Endothelial cell of umbilical vein (primary cell): Measurements from ENCODE around the gene RPL18. TPM values are rescaled to one million over a fixed set of nuclear protein-coding genes. Genes with fewer than 3 reads are reported as not detected.

Source experiments
- BruUV-seq: library from RNA; stranded (reverse); fragments of 400-500 nt; replicated peaks from 2 replicates; lab custom pipeline; 2021; lab: Mats Ljungman, UMichigan
- CTCF ChIA-PET: fragments of 300-600, 350-600 bp; sonication (Branson Sonifier 250); formaldehyde crosslinking; loops from one replicate; lab custom pipeline; 2021; ENCODE audit warnings: antibody characterized with exemption, inconsistent platforms; lab: Charles Lee
- POLR2A ChIA-PET: fragments of 300-600, 350-600 bp; sonication (Branson Sonifier 250); formaldehyde crosslinking; loops from one replicate; lab custom pipeline; 2021; ENCODE audit warnings: antibody characterized with exemption, inconsistent platforms; lab: Charles Lee
- DNase-seq: peaks from one replicate; pipeline ENCODE4 v3.0.0-alpha.2; 2011; ENCODE audit warnings: low read depth, low spot score
- FAIRE-seq: peaks from 2 replicates; lab custom pipeline; 2011; peaks lifted over from hg19 to GRCh38; lab: Jason Lieb, UNC
- H2AFZ ChIP-seq: 2 replicates; pipeline ENCODE4 v1.6.0; 2012; ENCODE audit warnings: low read depth, low read length, control low read depth, inconsistent platforms
- H3K27ac ChIP-seq: 2 replicates; pipeline ENCODE4 v1.5.1; 2011; ENCODE audit warnings: low read depth, mild to moderate bottlenecking, control low read depth, low read length, moderate library complexity; ENCODE audit not compliant: insufficient read depth
- H3K27me3 ChIP-seq, 2 experiments: 2 replicates each; pipeline versions ENCODE4 v1.6.0 to v1.6.1; 2011; ENCODE audit warnings: low read length in 2 of 2, mixed read lengths in 1 of 2; ENCODE audit not compliant: control insufficient read depth in 2 of 2, insufficient read depth in 2 of 2
- H3K36me3 ChIP-seq, 2 experiments: 2 replicates in 1 of 2; 3 replicates in 1 of 2; pipeline ENCODE4 v1.5.1; 2011; ENCODE audit warnings: low read length in 2 of 2, mild to moderate bottlenecking in 1 of 2, moderate library complexity in 1 of 2; ENCODE audit not compliant: control insufficient read depth in 2 of 2, insufficient read depth in 2 of 2; ENCODE audit errors: extremely low read depth in 1 of 2
- H3K4me1 ChIP-seq: 3 replicates; pipeline ENCODE4 v1.5.1; 2011; ENCODE audit warnings: mild to moderate bottlenecking, low read length; ENCODE audit not compliant: control insufficient read depth, insufficient read depth; ENCODE audit errors: extremely low read depth
- H3K4me2 ChIP-seq: 2 replicates; pipeline ENCODE4 v1.6.1; 2011; ENCODE audit warnings: low read length, control low read depth, mixed read lengths; ENCODE audit not compliant: insufficient read depth
- H3K4me3 ChIP-seq, 3 experiments: fragments of 200-600 bp in 1 of 3; sonication (generic), shearing (Covaris generic) in 1 of 3; replicated peaks in 1 of 3; 2 replicates each; pipeline ENCODE4 v1.5.1; 2011 to 2016; ENCODE audit warnings: control low read depth in 3 of 3, low read length in 3 of 3, mild to moderate bottlenecking in 2 of 3, inconsistent platforms in 1 of 3, low read depth in 1 of 3, moderate library complexity in 1 of 3; ENCODE audit not compliant: insufficient read depth in 1 of 3
- H3K79me2 ChIP-seq: 2 replicates; pipeline ENCODE4 v1.6.0; 2012; ENCODE audit warnings: low read length, inconsistent platforms; ENCODE audit not compliant: control insufficient read depth, insufficient read depth
- H3K9ac ChIP-seq: replicated peaks from 2 replicates; pipeline ENCODE3; 2011; ENCODE audit warnings: low read length, control low read depth; ENCODE audit not compliant: insufficient read depth; ENCODE audit errors: extremely low read depth
- H3K9me1 ChIP-seq: replicated peaks from 3 replicates; pipeline ENCODE4 v1.6.0; 2011; ENCODE audit warnings: mild to moderate bottlenecking, low read length; ENCODE audit not compliant: control insufficient read depth, insufficient read depth; ENCODE audit errors: extremely low read depth
- H3K9me3 ChIP-seq: replicated peaks from 2 replicates; pipeline ENCODE4 v1.5.1; 2012; ENCODE audit warnings: low read length, inconsistent platforms; ENCODE audit not compliant: control insufficient read depth, insufficient read depth
- H4K20me1 ChIP-seq: replicated peaks from 2 replicates; pipeline ENCODE3; 2011; ENCODE audit warnings: mild to moderate bottlenecking, low read length; ENCODE audit not compliant: control insufficient read depth, insufficient read depth; ENCODE audit errors: extremely low read depth
- CTCF ChIP-seq, 2 donors: IDR thresholded peaks; 1 replicate in 1 of 2; 2 replicates in 1 of 2; pipeline ENCODE4 v1.5.1; 2011; ENCODE audit warnings: low read length in 2 of 2, mild to moderate bottlenecking in 2 of 2, moderate library complexity in 2 of 2, control low read depth in 1 of 2, inconsistent platforms in 1 of 2, low read depth in 1 of 2; ENCODE audit not compliant: insufficient read depth in 1 of 2; ENCODE audit errors: extremely low read depth in 1 of 2
- EZH2 ChIP-seq: IDR thresholded peaks from 2 replicates; pipeline ENCODE4 v1.6.1; 2012; ENCODE audit warnings: borderline replicate concordance, low read depth, mild to moderate bottlenecking, moderate library complexity, low read length, inconsistent platforms; ENCODE audit not compliant: severe bottlenecking
- FOS ChIP-seq: IDR thresholded peaks from 2 replicates; pipeline ENCODE4 v1.6.1; 2011; ENCODE audit warnings: mild to moderate bottlenecking, low read length, moderate library complexity, borderline replicate concordance; ENCODE audit not compliant: insufficient read depth
- GATA2 ChIP-seq: IDR thresholded peaks from 2 replicates; pipeline ENCODE4 v1.7.0; 2011; ENCODE audit warnings: low read depth, mild to moderate bottlenecking, moderate library complexity, mixed read lengths, low read length; ENCODE audit not compliant: insufficient read length, insufficient read depth
- JUN ChIP-seq: IDR thresholded peaks from 2 replicates; pipeline ENCODE4 v1.6.1; 2011; ENCODE audit warnings: borderline replicate concordance, low read depth; ENCODE audit not compliant: insufficient read length, insufficient read depth
- MAX ChIP-seq: IDR thresholded peaks from 2 replicates; pipeline ENCODE4 v1.6.1; 2011; ENCODE audit not compliant: insufficient read depth, insufficient read length
- MYC ChIP-seq: IDR thresholded peaks from one replicate; pipeline ENCODE4 v1.6.1; 2011; ENCODE audit warnings: mild to moderate bottlenecking, low read depth, low read length
- POLR2A ChIP-seq: IDR thresholded peaks from 2 replicates; pipeline ENCODE4 v1.6.1; 2012; ENCODE audit warnings: low read depth, mild to moderate bottlenecking, control low read depth, low read length
- POLR2AphosphoS5 ChIP-seq: IDR thresholded peaks from 2 replicates; pipeline ENCODE4 v1.6.1; 2012; ENCODE audit warnings: low read depth, mild to moderate bottlenecking, control low read depth, low read length, moderate library complexity; ENCODE audit not compliant: insufficient read depth
- dilution Hi-C: fragments of 300-500 bp; cut with MboI; formaldehyde crosslinking; loops from one replicate; pipeline ENCODE4 v1.15.0; 2019; ENCODE audit warnings: low sequenced_read_pairs; ENCODE audit not compliant: extremely low pct_ligation_motif_present
- intact Hi-C: fragments of 100-400 bp; cut with micrococcal nuclease; formaldehyde crosslinking; loops from one replicate; pipeline ENCODE4 v1.10.0; 2022
- polyA plus RNA-seq, 4 experiments: library from polyadenylated mRNA; depleted of rRNA in 3 of 4; stranded (reverse) in 3 of 4; unstranded in 1 of 4; fragments of >200 nt; gene quantifications; 2 replicates each; pipeline versions ENCODE4 v1.2.1 to v1.2.3, GENCODE V29; 2011 to 2012; ENCODE audit warnings: missing spikeins in 1 of 4
- total RNA-seq: library from RNA; stranded (reverse); gene quantifications from 2 replicates; pipeline ENCODE4 v1.2.3, GENCODE V29; 2021

The RPL18 gene
- total and polyA plus RNA-seq, 2 donors (not counting 3 experiments of a cell fraction or from before 2014, with no cell fraction given) = 1,407 to 2,154 TPM

GRCh38 chr19:48619692-48620585 is 961 bp upstream of the RPL18 start:
- Histone ChIP-seq H2AFZ (peak overlapping the region; percentile 81), H3K9me1 (no peaks in the 10 kb centered on the region), H4K20me1 (no peaks in the 10 kb centered on the region), H3K4me2 (peak overlapping the region; percentile 95), H3K79me2 (peaks cover 38% of the 10 kb centered on the region), H3K4me3 (peak overlapping the region; percentile 56 to 87 (median 70)), H3K4me1 (peaks cover 31% of the 10 kb centered on the region), H3K27ac (peak overlapping the region; percentile 81), H3K9me3 (no peaks in the 10 kb centered on the region), H3K36me3 (peaks cover 19 to 24% of the 10 kb centered on the region in 2 experiments), H3K9ac (peak overlapping the region; percentile 91), H3K27me3 (no peaks in the 10 kb centered on the region)
- DNase-seq (no peak), FAIRE-seq (peak; percentile 66)
- ChIA-PET POLR2A (interaction anchor here (0.5 to 1.6 kb wide), 11 partner anchors 10 to 374 kb away, joined by 3 to 15 read pairs (median 4); partner anchors contain the start of genes GYS1 and RUVBL2), CTCF (interaction anchor here (0.9 to 2.7 kb wide), 4 partner anchors 10 to 26 kb away, joined by 3 to 12 read pairs (median 7); no protein-coding TSS in a partner anchor)
- intact Hi-C loops = loop anchor here (1.0 kb wide), 1 partner anchor 17 kb away; the partner anchor contains the start of gene DBP
- TSS peak; percentile 65 for BruUV-seq
- TF ChIP-seq GATA2 = no peak
- TF ChIP-seq FOS = no peak
- TF ChIP-seq POLR2A = no peak
- no peak for TF ChIP-seq EZH2
- TF ChIP-seq MAX = no peak
- no peak for TF ChIP-seq JUN
- no peak for TF ChIP-seq CTCF (IDR thresholded peaks at IDR 0.05; ENCODE audit: extremely low read depth in 1 of 2, insufficient read depth in 1 of 2, low read depth in 1 of 2, low read length in 2 of 2)
- TF ChIP-seq MYC = no peak
- no peak for TF ChIP-seq POLR2AphosphoS5
- dilution Hi-C loops = no loop called here
